ENCODE data around the gene SRC. TPM values are rescaled to one million over a fixed set of nuclear protein-coding genes. Genes with fewer than 3 reads are reported as not detected.

SRC gene
- total RNA-seq, 1 experiment from 2014 or later, result 55.6 TPM

GRCh38 chr20:37315021-37315451 lies 30.9 kb upstream of the SRC start:
- intact Hi-C loops (cut with micrococcal nuclease), result no loop called here
- ATAC-seq (no peak), DNase-seq (no peak)
- Histone ChIP-seq H3K9me2 (replicated peaks; ENCODE audit: low read length) (no peaks in the 10 kb centered on the region), H3K27me3 (ENCODE audit: low read length) (no peaks in the 10 kb centered on the region), H4K20me1 (ENCODE audit: low read length) (no peaks in the 10 kb centered on the region), H3K36me3 (ENCODE audit: low read depth, low read length) (peaks cover 14% of the 10 kb centered on the region; the same call in 1 of the 2 replicates), H2AFZ (ENCODE audit: low read length) (no peak overlapping the region), H3K9me3 (ENCODE audit: low read length) (no peaks in the 10 kb centered on the region), H3K4me3 (ENCODE audit: low read length) (no peak overlapping the region), H3K79me2 (ENCODE audit: low read length) (peaks cover 5% of the 10 kb centered on the region; the same call in 1 of the 2 replicates), H3K27ac (ENCODE audit: low read length) (no peak overlapping the region), H3K4me1 (ENCODE audit: insufficient read depth, low read length) (no peaks in the 10 kb centered on the region), H3F3A (ENCODE audit: low read length, unreplicated experiment) (no peaks in the 10 kb centered on the region), H3K9ac (ENCODE audit: low read length) (no peak overlapping the region), H3K4me2 (ENCODE audit: low read length) (no peak overlapping the region)
- TF ChIP-seq, protein P1, sequence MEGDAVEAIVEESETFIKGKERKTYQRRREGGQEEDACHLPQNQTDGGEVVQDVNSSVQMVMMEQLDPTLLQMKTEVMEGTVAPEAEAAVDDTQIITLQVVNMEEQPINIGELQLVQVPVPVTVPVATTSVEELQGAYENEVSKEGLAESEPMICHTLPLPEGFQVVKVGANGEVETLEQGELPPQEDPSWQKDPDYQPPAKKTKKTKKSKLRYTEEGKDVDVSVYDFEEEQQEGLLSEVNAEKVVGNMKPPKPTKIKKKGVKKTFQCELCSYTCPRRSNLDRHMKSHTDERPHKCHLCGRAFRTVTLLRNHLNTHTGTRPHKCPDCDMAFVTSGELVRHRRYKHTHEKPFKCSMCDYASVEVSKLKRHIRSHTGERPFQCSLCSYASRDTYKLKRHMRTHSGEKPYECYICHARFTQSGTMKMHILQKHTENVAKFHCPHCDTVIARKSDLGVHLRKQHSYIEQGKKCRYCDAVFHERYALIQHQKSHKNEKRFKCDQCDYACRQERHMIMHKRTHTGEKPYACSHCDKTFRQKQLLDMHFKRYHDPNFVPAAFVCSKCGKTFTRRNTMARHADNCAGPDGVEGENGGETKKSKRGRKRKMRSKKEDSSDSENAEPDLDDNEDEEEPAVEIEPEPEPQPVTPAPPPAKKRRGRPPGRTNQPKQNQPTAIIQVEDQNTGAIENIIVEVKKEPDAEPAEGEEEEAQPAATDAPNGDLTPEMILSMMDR (conservative IDR thresholded peaks at IDR 0.05; ENCODE audit: low read depth, low read length), result no peak
- TF ChIP-seq EZH2phosphoT487 (IDR thresholded peaks at IDR 0.05; ENCODE audit: borderline replicate concordance, low read length) (no peak), EZH2 (IDR thresholded peaks at IDR 0.05; ENCODE audit: low read length, unreplicated experiment) (no peak)
- BruUV-seq (replicated peaks), result no TSS peak
- POLR2A ChIA-PET (ENCODE audit: unreplicated experiment), result no interaction called here
- CTCF ChIA-PET, result no interaction called here

- Histone ChIP-seq H3K27ac (ENCODE audit: low read length) (no peak overlapping the region), H3K36me3 (ENCODE audit: low read depth, low read length) (peaks cover 10% of the 10 kb centered on the region; the same call in 1 of the 2 replicates)
- no peak for ATAC-seq
Measured at GRCh38 chr20:37315452-37316110, 30.4 kb upstream of the SRC start.

More at GRCh38 chr20:37315452-37316110, 30.4 kb upstream of the SRC start:
- no peak overlapping the region for H3K4me2 ChIP-seq (ENCODE audit: low read length)
- intact Hi-C loops (cut with micrococcal nuclease), result no loop called here
- BruUV-seq (replicated peaks), result no TSS peak
- H4K20me1 ChIP-seq (ENCODE audit: low read length), result no peaks in the 10 kb centered on the region
- ChIA-PET POLR2A (ENCODE audit: unreplicated experiment) (no interaction called here), CTCF (no interaction called here)
- H2AFZ ChIP-seq (ENCODE audit: low read length), result no peak overlapping the region
- no peak overlapping the region for H3K9ac ChIP-seq (ENCODE audit: low read length)
- no peaks in the 10 kb centered on the region for H3K9me2 ChIP-seq (replicated peaks; ENCODE audit: low read length)
- no peaks in the 10 kb centered on the region for H3K27me3 ChIP-seq (ENCODE audit: low read length)
- no peak for TF ChIP-seq EZH2 (IDR thresholded peaks at IDR 0.05; ENCODE audit: low read length, unreplicated experiment)
- TF ChIP-seq EZH2phosphoT487 (IDR thresholded peaks at IDR 0.05; ENCODE audit: borderline replicate concordance, low read length), result no peak
- TF ChIP-seq, protein P1 (conservative IDR thresholded peaks at IDR 0.05; ENCODE audit: low read depth, low read length), result no peak
- H3K4me1 ChIP-seq (ENCODE audit: insufficient read depth, low read length), result no peaks in the 10 kb centered on the region
- DNase-seq, result no peak
- no peak overlapping the region for H3K4me3 ChIP-seq (ENCODE audit: low read length)
- H3F3A ChIP-seq (ENCODE audit: low read length, unreplicated experiment), result no peaks in the 10 kb centered on the region
- H3K79me2 ChIP-seq (ENCODE audit: low read length), result peaks cover 5% of the 10 kb centered on the region; the same call in 1 of the 2 replicates
- H3K9me3 ChIP-seq (ENCODE audit: low read length), result no peaks in the 10 kb centered on the region

Data from PC-3 (cell line).